HT-29 (cell line): Measurements from ENCODE around the gene AUP1. TPM values are rescaled to one million over a fixed set of nuclear protein-coding genes. Genes with fewer than 3 reads are reported as not detected.
A peak's percentile ranks its signal among the peaks of the same experiment; 100 is the strongest.
"Not testable (repeated sequence)": the region's sequence is repeated elsewhere in the genome, so short reads cannot be mapped to it uniquely, and the experiment has no call there.

ENCODE experiments used
- DNase-seq: peaks from one replicate; pipeline ENCODE4 v3.0.0-alpha.2; 2015; ENCODE audit warnings: low spot score
- total RNA-seq: library from RNA; depleted of rRNA; stranded (reverse); fragments of >200 nt; shearing (Covaris generic); gene quantifications from 2 replicates; pipeline ENCODE4 v1.2.3, GENCODE V29; 2014

AUP1 gene
- total RNA-seq, 1 experiment from 2014 or later, result 224 TPM

DNA sequence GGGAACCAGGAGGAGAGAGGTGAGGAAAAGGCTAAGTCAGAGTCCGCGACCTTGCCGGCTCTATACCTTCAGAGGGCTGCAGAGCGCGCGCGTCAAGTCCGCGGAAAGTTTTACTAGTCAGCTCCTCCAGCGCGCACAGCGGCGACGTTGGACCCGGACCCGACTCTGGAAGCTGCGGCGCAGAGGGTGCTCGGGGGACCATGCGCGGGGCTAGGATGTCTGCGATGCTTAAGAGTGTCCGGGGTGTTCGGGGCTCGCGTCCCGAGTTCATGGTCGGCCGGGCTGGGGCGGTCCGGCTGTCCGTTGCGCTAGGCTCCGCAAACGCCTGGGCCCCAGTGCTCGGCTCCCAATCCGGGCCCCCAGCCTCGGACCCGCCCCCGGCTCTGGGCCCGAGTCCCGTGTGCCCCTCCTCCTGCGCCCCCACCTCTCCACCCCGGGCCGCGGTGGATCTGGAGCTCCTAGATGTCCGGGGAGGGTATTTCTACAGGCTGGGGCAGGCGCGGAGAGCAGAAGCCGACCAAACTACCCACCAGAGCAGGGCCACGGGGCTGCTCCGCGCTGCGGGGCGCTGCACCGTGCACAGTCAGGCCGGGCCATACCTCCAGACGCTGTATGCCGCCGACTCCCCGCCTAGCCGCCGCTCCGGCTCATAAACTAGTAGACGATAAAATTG, 30.1 kb downstream of the AUP1 start, which contains the start of gene LBX2:
TSS of gene LBX2 (minus strand) at position 337 of the 673 bp plus-strand sequence. CDS start at position 271, 66 bp downstream.
- DNase-seq, result no peak

DNA sequence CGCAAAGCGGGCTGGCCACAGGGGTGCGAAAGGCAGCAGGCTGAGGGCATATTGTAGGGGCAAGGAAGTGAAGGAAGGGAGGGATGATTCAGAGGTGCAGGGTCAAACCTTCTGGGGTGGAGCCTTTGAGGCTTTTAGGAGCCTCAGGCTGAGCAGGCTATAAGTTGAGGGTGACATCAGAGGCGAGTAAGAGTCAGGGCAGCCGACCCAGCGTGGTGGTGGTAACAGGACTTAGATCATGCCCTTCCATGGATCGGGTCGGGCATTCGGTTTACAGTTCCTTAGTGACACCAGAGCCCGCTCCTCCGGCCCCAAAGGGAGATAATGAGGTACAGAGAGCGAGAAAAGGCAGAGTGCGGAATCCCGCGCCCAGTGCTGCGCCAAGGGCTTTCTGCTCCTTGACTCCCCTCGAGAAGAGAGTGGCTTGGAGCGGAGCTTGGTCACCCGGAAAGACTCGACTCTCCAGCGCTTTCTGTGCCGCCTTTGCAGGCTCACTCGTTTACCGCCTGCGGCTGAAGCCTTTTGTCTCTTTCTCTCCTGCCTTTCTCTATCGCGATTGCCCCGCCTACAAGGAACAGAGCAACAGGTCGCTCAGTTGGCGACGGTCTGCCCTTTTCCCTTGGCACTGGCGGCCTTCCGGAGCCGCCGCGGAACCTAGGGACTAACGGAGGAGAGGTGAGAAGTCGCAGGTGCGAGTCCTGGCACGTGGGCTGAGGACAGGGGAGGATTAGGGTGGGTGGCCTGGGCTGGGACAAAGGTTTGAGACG, 30.8 kb downstream of the AUP1 start:
- peak; percentile 67 for DNase-seq

DNA sequence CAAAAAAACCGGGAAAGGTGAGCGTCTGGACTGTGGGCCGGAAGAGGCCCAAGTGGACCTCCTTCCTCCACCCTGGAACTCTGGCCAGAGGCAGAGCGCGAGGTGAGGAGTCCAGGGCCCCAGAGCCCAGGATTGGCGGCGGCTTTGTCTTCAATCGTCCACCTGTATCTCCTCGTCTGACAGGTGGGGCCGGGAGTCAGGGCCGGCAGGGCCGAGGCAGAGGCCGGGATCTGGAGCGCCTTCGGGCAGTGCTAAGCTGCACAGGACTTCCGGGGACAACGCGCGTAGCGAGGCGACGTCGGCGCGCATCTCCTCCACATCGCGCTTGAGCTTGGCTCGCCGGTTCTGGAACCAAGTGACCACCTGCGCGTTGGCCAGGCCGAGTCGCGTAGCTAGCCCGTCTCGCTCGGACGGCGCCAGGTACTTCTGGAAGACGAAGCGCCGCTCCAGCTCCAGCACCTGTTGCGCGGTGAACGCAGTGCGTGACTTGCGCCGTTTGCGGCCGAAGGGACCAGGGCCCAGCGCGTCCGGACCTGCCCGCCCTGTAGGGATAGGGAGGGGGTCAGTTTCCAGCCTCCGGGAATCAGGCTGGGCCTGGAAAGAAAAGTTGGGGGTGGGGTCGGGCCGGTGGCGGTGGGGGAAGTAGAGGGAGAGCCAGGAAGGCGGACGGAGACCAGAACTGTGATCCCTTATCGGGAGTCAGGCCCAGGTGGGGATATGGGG, 31.6 kb downstream of the AUP1 start:
- peak; percentile 62 for DNase-seq

DNA sequence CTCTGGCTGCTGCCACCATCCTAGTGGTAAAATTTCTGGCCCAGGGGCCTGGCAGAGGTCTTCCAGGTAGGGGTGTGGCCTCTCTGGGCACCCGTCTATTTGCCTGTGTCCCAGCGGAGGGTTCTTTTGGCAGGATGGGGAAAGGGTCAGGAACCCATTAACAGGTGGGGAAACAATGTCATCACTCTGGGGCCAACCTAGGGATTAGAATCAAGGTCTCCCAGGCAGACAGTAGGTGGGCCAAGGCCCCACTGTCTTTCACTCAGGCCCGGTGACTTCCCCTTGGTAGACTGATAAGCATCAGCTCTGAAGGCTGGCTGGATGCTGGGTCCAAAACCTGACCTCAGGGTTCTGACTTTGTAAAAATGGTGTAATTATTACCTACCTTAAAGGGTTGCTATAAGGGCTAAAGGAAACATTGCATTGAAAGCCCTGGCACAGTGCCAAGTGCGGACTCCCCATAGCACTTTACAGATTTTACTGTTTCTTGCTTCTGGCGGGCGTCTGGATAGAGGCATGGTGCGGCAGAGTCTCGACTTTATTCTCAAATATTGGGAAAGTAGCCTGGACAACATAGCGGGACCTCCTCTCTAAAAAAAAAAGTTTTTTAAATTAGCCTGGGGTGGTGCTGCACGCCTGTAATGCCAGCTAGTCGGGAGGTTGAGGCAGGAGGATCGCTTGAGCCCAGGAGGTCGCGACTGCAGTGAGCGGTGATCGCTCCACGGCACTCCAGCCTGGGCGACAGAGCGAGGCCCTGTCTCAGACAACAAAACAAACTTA, 32.3 kb downstream of the AUP1 start:
- peak; percentile 26 for DNase-seq

DNA sequence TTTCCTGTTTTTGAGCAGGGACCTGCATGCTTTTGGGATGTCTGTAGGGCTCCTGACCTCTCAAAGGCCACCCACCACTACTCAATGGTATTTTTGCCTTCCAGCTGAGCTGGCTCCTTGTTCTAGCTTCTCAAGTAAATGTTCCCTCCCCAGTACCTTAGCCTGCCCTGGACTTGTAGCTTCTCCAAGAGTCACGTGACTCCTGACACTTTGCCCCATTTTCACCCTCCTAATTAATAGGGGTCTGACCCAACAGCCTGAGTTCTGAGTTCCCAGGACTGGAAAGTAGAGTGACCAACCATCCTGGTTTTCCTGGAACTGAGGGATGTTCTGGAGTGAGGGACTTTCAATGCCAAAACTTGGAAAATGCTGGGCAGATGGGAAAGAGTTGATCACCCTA, 34.1 kb downstream of the AUP1 start:
- DNase-seq, result no peak

DNA sequence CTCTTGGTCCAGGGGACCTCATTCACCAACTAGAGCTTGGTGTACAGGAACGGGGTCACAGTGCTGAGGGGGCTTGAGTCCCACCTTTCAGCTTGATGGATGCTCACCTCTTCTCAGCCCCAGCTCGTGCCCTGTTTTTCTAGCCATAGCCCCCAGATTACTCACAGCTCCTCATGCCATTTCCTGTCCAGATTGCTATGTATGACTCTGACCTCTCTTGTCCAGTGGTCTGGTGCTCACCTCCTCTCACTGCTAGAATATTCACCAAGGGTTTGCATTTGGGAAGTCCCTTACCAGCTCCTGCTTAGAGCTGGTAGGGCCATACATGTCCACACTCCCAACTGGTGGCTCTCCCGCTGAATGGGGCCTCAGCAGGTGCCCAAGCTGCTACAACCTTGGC, 36.0 kb downstream of the AUP1 start:
- DNase-seq, result no peak

- no peak for DNase-seq
These were observed 37.6 kb downstream of the AUP1 start for GRCh38 chr2:74491648-74492544.

DNA sequence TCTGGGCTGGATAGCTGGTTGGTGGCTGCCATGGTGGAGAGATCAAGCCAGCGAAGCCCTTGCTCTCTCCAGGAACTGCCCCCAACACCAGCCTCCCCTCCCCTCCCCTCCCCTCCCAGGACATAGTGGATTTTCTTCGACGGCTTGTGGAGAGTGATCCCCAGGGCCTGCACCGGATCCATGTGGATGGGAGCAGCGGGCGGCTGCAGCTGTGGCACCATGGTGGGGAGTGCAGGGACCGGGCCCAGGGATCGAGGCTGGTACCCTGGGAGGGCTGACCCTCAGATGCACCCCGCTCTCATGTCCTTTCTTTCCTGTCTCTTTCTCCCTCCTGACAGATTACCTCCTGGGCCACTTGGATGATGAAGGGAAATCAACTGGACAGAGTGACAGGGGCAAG, 39.6 kb downstream of the AUP1 start:
- no peak for DNase-seq

- DNase-seq, result no peak
These were observed 40.6 kb downstream of the AUP1 start for GRCh38 chr2:74488643-74489481.

GRCh38 chr2:74486141-74486540, 43.4 kb downstream of the AUP1 start:
- DNase-seq, result no peak

DNA sequence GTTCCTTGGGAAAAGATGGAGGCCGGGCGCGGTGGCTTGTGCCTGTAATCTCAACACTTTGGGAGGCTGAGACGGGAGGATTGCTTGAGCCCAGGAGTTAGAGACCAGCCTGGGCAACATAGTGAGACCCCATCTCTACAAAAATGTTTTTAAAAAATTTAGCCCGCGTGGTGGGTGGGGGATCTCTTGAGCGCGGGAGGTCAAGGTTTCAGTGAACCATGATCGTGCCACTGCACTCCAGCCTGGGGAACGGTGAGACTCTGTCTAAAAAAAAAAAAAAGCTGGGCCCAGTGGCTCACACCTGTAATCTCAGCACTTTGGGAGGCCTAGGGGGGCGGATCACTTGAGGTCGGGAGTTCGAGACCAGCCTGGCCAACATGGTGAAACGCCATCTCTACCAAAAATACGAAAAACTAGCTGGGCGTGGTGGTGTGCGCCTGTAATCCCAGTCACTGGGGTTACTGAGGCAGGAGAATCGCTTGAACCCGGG, 45.8 kb downstream of the AUP1 start:
- DNase-seq, result not testable (repeated sequence)

GRCh38 chr2:74482801-74483674, 46.5 kb downstream of the AUP1 start, which contains the start of the genes CCDC142 and TTC31:
Gene CCDC142, minus strand, starts transcription at chr2:74482998. Its CDS starts 161 bp downstream, at chr2:74482837.
Gene TTC31, plus strand, starts transcription at chr2:74483081. Its CDS starts 15 bp downstream, at chr2:74483096.
- peak; percentile 96 for DNase-seq

- DNase-seq, result no peak
These were observed 47.3 kb downstream of the AUP1 start for GRCh38 chr2:74481961-74482800.

DNA sequence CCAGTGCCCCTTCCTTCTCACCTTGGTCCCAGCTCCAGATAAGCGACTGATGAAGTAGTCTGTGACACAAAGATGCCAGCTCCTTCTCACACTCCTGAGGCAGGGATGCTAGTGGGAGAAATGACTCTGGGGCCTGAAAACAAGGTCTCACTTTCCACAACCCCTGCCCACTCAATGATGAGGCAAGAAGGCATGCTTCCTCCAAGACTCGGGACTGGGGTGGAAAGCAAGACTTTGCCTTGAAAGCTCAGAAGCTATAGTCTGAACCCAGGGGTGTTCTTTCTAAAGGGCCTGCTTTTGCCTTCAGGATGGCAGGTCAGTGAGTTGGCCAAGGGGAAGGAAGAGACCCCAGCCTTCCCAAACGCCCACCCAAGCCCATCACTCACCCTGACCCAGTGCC, 48.1 kb downstream of the AUP1 start:
- no peak for DNase-seq
